ENCODE measurements around the gene FAU.

DNA sequence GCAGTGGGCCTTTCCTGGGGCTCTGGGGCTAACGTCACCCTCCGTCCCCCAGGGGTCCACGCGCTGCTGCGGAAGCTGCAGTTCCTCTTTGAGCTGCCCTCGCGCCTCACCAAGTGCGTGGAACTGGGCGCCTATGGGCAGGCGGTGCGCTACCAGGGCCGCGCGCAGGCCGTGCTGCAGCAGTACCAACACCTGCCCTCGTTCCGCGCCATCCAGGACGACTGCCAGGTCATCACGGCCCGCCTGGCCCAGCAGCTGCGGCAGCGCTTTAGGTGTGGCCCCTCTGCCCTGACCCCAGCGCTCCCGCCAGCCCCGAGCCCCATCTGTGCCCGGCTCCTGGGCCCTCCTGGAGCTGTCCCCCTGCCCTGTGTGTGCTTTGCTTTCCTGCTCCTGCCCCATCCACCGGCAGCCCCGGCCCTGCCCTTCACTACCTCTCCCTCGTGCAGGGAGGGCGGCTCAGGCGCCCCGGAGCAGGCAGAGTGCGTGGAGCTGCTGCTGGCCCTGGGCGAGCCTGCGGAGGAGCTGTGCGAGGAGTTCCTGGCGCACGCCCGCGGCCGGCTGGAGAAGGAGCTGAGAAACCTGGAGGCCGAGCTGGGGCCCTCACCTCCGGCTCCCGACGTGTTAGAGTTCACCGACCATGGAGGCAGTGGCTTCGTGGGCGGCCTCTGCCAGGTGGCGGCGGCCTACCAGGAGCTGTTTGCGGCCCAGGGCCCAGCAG lies 14.0 kb downstream of the FAU start:
- TF ChIP-seq, protein P1, sequence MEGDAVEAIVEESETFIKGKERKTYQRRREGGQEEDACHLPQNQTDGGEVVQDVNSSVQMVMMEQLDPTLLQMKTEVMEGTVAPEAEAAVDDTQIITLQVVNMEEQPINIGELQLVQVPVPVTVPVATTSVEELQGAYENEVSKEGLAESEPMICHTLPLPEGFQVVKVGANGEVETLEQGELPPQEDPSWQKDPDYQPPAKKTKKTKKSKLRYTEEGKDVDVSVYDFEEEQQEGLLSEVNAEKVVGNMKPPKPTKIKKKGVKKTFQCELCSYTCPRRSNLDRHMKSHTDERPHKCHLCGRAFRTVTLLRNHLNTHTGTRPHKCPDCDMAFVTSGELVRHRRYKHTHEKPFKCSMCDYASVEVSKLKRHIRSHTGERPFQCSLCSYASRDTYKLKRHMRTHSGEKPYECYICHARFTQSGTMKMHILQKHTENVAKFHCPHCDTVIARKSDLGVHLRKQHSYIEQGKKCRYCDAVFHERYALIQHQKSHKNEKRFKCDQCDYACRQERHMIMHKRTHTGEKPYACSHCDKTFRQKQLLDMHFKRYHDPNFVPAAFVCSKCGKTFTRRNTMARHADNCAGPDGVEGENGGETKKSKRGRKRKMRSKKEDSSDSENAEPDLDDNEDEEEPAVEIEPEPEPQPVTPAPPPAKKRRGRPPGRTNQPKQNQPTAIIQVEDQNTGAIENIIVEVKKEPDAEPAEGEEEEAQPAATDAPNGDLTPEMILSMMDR (IDR thresholded peaks at IDR 0.05 in 4 of 5, conservative IDR thresholded peaks at IDR 0.05 in 1 of 5) = no peak
- TF ChIP-seq POLR2A (IDR thresholded peaks at IDR 0.05) = no peak
